ENCODE results near the gene SMAD6. TPM values are rescaled to one million over a fixed set of nuclear protein-coding genes. Genes with fewer than 3 reads are reported as not detected.

The SMAD6 gene
- total RNA-seq = 16.0 and 52.3 TPM in 2 replicates

DNA sequence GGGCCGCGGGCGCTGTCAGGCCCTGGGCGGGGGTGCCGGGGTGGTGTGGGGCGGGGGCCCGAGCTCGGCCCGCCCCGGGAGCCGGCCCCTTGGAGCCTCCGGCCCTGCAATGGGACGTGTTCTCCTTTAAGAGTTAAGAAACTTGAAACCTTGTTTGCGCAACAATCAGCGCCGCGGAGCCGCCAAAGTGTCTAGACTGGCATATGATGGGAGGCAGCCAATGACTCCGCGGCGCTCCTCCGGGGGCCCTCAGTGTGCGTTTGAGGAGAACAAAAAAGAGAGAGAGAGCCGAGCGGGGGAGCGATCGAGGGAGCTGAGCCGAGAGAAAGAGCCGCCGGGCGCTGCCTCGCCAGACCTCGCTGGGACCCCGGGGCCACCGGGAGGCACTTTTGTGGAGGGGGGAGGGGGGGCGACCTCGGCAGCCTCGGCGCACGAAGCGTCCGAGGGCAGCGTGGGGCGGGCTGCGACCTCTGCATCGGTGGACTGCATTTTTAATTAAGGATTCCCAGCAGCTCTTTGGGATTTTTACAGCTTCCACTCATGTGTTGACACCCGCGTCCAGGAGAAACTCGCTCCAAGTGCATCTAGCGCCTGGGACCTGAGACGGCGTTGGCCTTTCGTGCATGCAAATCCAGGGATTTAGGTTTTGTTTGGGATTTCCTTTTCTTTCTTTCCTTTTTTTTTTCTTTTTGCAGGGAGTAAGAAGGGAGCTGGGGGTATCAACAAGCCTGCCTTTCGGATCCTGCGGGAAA lies at the start of gene SMAD6:
Gene SMAD6 (plus strand): TSS at position 202 of the 752 bp plus-strand sequence. CDS start 1,023 bp downstream, outside the sequence.

Other genes starting within 250 kb of the SMAD6 start
- 8.3 and 9.2 TPM in 2 replicates for gene SNAPC5, start 204.5 kb upstream of the SMAD6 start, total RNA-seq
- 4,701 and 7,351 TPM in 2 replicates for gene RPL4, start 197.4 kb upstream of the SMAD6 start, total RNA-seq
- gene ZWILCH, start 196.9 kb upstream of the SMAD6 start, total RNA-seq = 4.1 and 6.9 TPM in 2 replicates
- 0.23 TPM in 1 of 2 replicates, not detected in the other for gene LCTL, start 136.2 kb upstream of the SMAD6 start, total RNA-seq

Measured in pericardium fibroblast (primary cell).